ENCODE measurements around the gene TTC7B.

- TF ChIP-seq GATA2 (IDR thresholded peaks at IDR 0.05; ENCODE audit: low read depth, low read length) (no peak), GATA3 (IDR thresholded peaks at IDR 0.05; ENCODE audit: low read depth, low read length) (no peak)
Measured at GRCh38 chr14:90858511-90858910, 42.3 kb upstream of the TTC7B start.
